ENCODE results near the gene LTBP1. TPM values are rescaled to one million over a fixed set of nuclear protein-coding genes. Genes with fewer than 3 reads are reported as not detected.

The LTBP1 gene
- total RNA-seq, 1 experiment from 2014 or later: 119 TPM

GRCh38 chr2:33134791-33135560 is 188.2 kb downstream of the LTBP1 start:
- TF ChIP-seq, protein P1, sequence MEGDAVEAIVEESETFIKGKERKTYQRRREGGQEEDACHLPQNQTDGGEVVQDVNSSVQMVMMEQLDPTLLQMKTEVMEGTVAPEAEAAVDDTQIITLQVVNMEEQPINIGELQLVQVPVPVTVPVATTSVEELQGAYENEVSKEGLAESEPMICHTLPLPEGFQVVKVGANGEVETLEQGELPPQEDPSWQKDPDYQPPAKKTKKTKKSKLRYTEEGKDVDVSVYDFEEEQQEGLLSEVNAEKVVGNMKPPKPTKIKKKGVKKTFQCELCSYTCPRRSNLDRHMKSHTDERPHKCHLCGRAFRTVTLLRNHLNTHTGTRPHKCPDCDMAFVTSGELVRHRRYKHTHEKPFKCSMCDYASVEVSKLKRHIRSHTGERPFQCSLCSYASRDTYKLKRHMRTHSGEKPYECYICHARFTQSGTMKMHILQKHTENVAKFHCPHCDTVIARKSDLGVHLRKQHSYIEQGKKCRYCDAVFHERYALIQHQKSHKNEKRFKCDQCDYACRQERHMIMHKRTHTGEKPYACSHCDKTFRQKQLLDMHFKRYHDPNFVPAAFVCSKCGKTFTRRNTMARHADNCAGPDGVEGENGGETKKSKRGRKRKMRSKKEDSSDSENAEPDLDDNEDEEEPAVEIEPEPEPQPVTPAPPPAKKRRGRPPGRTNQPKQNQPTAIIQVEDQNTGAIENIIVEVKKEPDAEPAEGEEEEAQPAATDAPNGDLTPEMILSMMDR (IDR thresholded peaks at IDR 0.05; ENCODE audit: unreplicated experiment): no peak
- peak overlapping the region; percentile 93 for H3K27ac Mint-ChIP-seq (ENCODE audit: low read depth, unreplicated experiment)
- no peaks in the 10 kb centered on the region for H3K36me3 Mint-ChIP-seq (ENCODE audit: insufficient read depth, unreplicated experiment)
- no peaks in the 10 kb centered on the region for H3K9me3 Mint-ChIP-seq (ENCODE audit: unreplicated experiment)
- POLR2A ChIA-PET: interaction anchor here (0.8 to 5.5 kb wide), 17 partner anchors 10 to 465 kb away, joined by 3 to 62 read pairs (median 4); partner anchors contain the start of gene FAM98A
- peak; percentile 52 for DNase-seq (ENCODE audit: unreplicated experiment)
- no peaks in the 10 kb centered on the region for H3K27me3 Mint-ChIP-seq (ENCODE audit: insufficient read depth, unreplicated experiment)
- intact Hi-C loops (cut with micrococcal nuclease): loop anchor here (1.0 to 5.0 kb wide), 5 partner anchors 18 to 237 kb away; no protein-coding TSS in a partner anchor
- H3K4me3 Mint-ChIP-seq (ENCODE audit: unreplicated experiment): peak overlapping the region; percentile 91
- peaks cover 48% of the 10 kb centered on the region for H3K4me1 Mint-ChIP-seq (ENCODE audit: insufficient read depth, unreplicated experiment)
- CTCF ChIA-PET: interaction anchor here (0.6 to 1.5 kb wide), 9 partner anchors 18 to 447 kb away, joined by 3 to 5 read pairs (median 3); no protein-coding TSS in a partner anchor
- BruUV-seq (replicated peaks): TSS peak; percentile 61

- intact Hi-C loops (cut with micrococcal nuclease): loop anchor here (1.0 to 5.0 kb wide), 5 partner anchors 17 to 237 kb away; no protein-coding TSS in a partner anchor
- TF ChIP-seq, protein P1 (IDR thresholded peaks at IDR 0.05; ENCODE audit: unreplicated experiment): no peak
- peaks cover under 1% of the 10 kb centered on the region for H3K36me3 Mint-ChIP-seq (ENCODE audit: insufficient read depth, unreplicated experiment)
- no peaks in the 10 kb centered on the region for H3K27me3 Mint-ChIP-seq (ENCODE audit: insufficient read depth, unreplicated experiment)
- ChIA-PET CTCF (interaction anchor here (1.5 kb wide), 1 partner anchor 17 kb away, joined by 5 read pairs; no protein-coding TSS in a partner anchor), POLR2A (interaction anchor here (0.9 to 5.5 kb wide), 12 partner anchors 10 to 464 kb away, joined by 3 to 62 read pairs (median 4); partner anchors contain the start of gene FAM98A)
- H3K27ac Mint-ChIP-seq (ENCODE audit: low read depth, unreplicated experiment): peak overlapping the region; percentile 93
- DNase-seq (ENCODE audit: unreplicated experiment): peak; percentile 27
- peak overlapping the region; percentile 91 for H3K4me3 Mint-ChIP-seq (ENCODE audit: unreplicated experiment)
- BruUV-seq (replicated peaks): TSS peak; percentile 51
- H3K4me1 Mint-ChIP-seq (ENCODE audit: insufficient read depth, unreplicated experiment): peaks cover 48% of the 10 kb centered on the region
- H3K9me3 Mint-ChIP-seq (ENCODE audit: unreplicated experiment): no peaks in the 10 kb centered on the region
Measured at GRCh38 chr2:33135645-33136044, 188.9 kb downstream of the LTBP1 start.

- intact Hi-C loops (cut with micrococcal nuclease): loop anchor here (1.0 to 5.0 kb wide), 2 partner anchors 74 to 236 kb away; no protein-coding TSS in a partner anchor
- H3K4me3 Mint-ChIP-seq (ENCODE audit: unreplicated experiment): peak overlapping the region; percentile 91
- H3K4me1 Mint-ChIP-seq (ENCODE audit: insufficient read depth, unreplicated experiment): peaks cover 45% of the 10 kb centered on the region
- POLR2A ChIA-PET: interaction anchor here (0.9 to 5.5 kb wide), 10 partner anchors 9 to 463 kb away, joined by 3 to 62 read pairs (median 4); partner anchors contain the start of gene FAM98A
- peak overlapping the region; percentile 93 for H3K27ac Mint-ChIP-seq (ENCODE audit: low read depth, unreplicated experiment)
- BruUV-seq (replicated peaks): no TSS peak
- no peaks in the 10 kb centered on the region for H3K27me3 Mint-ChIP-seq (ENCODE audit: insufficient read depth, unreplicated experiment)
- DNase-seq (ENCODE audit: unreplicated experiment): peak; percentile 38
- peaks cover 5% of the 10 kb centered on the region for H3K36me3 Mint-ChIP-seq (ENCODE audit: insufficient read depth, unreplicated experiment)
- no peaks in the 10 kb centered on the region for H3K9me3 Mint-ChIP-seq (ENCODE audit: unreplicated experiment)
- CTCF ChIA-PET: no interaction called here
- TF ChIP-seq, protein P1 (IDR thresholded peaks at IDR 0.05; ENCODE audit: unreplicated experiment): no peak
Measured at GRCh38 chr2:33136056-33136455, 189.3 kb downstream of the LTBP1 start.

- Mint-ChIP-seq H3K4me3 (ENCODE audit: unreplicated experiment) (peak overlapping the region; percentile 91), H3K36me3 (ENCODE audit: insufficient read depth, unreplicated experiment) (peaks cover 10% of the 10 kb centered on the region), H3K27ac (ENCODE audit: low read depth, unreplicated experiment) (peak overlapping the region; percentile 93), H3K9me3 (ENCODE audit: unreplicated experiment) (no peaks in the 10 kb centered on the region), H3K27me3 (ENCODE audit: insufficient read depth, unreplicated experiment) (no peaks in the 10 kb centered on the region), H3K4me1 (ENCODE audit: insufficient read depth, unreplicated experiment) (peaks cover 40% of the 10 kb centered on the region)
- TF ChIP-seq, protein P1 (IDR thresholded peaks at IDR 0.05; ENCODE audit: unreplicated experiment): no peak
- DNase-seq (ENCODE audit: unreplicated experiment): peak; percentile 59
- CTCF ChIA-PET: no interaction called here
- no TSS peak for BruUV-seq (replicated peaks)
- intact Hi-C loops (cut with micrococcal nuclease): loop anchor here (1.0 to 5.0 kb wide), 2 partner anchors 74 to 236 kb away; no protein-coding TSS in a partner anchor
- POLR2A ChIA-PET: interaction anchor here (0.7 to 5.5 kb wide), 13 partner anchors 9 to 463 kb away, joined by 3 to 62 read pairs (median 4); partner anchors contain the start of gene FAM98A
Measured at GRCh38 chr2:33136566-33136965, 189.8 kb downstream of the LTBP1 start.

Data from MCF 10A (cell line).